Nephron (organoid): ENCODE measurements around the gene CIC.

Source experiments
- H3K27ac Mint-ChIP-seq, 3 experiments: 2 replicates each; pipeline ENCODE4 v1.8.0; 2020; ENCODE audit warnings: mixed read lengths in 3 of 3, mild to moderate bottlenecking in 2 of 3, moderate library complexity in 1 of 3
- H3K27me3 Mint-ChIP-seq: 2 replicates; pipeline ENCODE4 v1.8.0; 2021; ENCODE audit warnings: low read depth, mild to moderate bottlenecking, moderate library complexity, mixed read lengths
- H3K36me3 Mint-ChIP-seq: 2 replicates; pipeline ENCODE4 v1.8.0; 2020; ENCODE audit warnings: low read depth, mixed read lengths
- H3K4me1 Mint-ChIP-seq: 2 replicates; pipeline ENCODE4 v1.8.0; 2020; ENCODE audit warnings: mixed read lengths
- H3K4me3 Mint-ChIP-seq, 3 experiments: 2 replicates each; pipeline ENCODE4 v1.8.0; 2020; ENCODE audit warnings: mild to moderate bottlenecking in 3 of 3, mixed read lengths in 3 of 3, moderate library complexity in 2 of 3
- H3K9me3 Mint-ChIP-seq: 2 replicates; pipeline ENCODE4 v1.8.0; 2020; ENCODE audit warnings: mixed read lengths
- CTCF ChIP-seq, 3 experiments: fragments of 200-600 bp; sonication (generic); IDR thresholded peaks; one replicate each; pipeline ENCODE4 v1.5.0; 2021; ENCODE audit warnings: antibody characterized with exemption in 3 of 3; ENCODE audit not compliant: unreplicated experiment in 3 of 3

Gene CIC

GRCh38 chr19:42294471-42295137, 25.6 kb downstream of the CIC start:
- peak overlapping the region in 1 of 3 experiments; percentile 90 for H3K27ac Mint-ChIP-seq
- H3K27me3 Mint-ChIP-seq, result no peaks in the 10 kb centered on the region
- no peak for TF ChIP-seq CTCF (IDR thresholded peaks at IDR 0.05; ENCODE audit: unreplicated experiment in 3 of 3)
- peaks cover 13% of the 10 kb centered on the region for H3K4me1 Mint-ChIP-seq
- no peaks in the 10 kb centered on the region for H3K9me3 Mint-ChIP-seq
- H3K36me3 Mint-ChIP-seq, result peaks cover 32% of the 10 kb centered on the region
- H3K4me3 Mint-ChIP-seq, result no peak overlapping the region

GRCh38 chr19:42295342-42295741, 26.3 kb downstream of the CIC start:
- no peak for TF ChIP-seq CTCF (IDR thresholded peaks at IDR 0.05; ENCODE audit: unreplicated experiment in 3 of 3)
- no peaks in the 10 kb centered on the region for H3K9me3 Mint-ChIP-seq
- H3K27ac Mint-ChIP-seq, result peak overlapping the region in 1 of 3 experiments; percentile 53
- no peak overlapping the region for H3K4me3 Mint-ChIP-seq
- no peaks in the 10 kb centered on the region for H3K27me3 Mint-ChIP-seq
- H3K4me1 Mint-ChIP-seq, result peaks cover 13% of the 10 kb centered on the region
- peaks cover 39% of the 10 kb centered on the region for H3K36me3 Mint-ChIP-seq

- Mint-ChIP-seq H3K4me1 (peaks cover 13% of the 10 kb centered on the region), H3K27me3 (no peaks in the 10 kb centered on the region), H3K27ac (peak overlapping the region in 1 of 3 experiments; percentile 53), H3K4me3 (no peak overlapping the region), H3K36me3 (peaks cover 39% of the 10 kb centered on the region), H3K9me3 (no peaks in the 10 kb centered on the region)
- TF ChIP-seq CTCF (IDR thresholded peaks at IDR 0.05; ENCODE audit: unreplicated experiment in 3 of 3), result peak; percentile 86 to 96 (median 86)
Measured at GRCh38 chr19:42295831-42296525, 26.9 kb downstream of the CIC start.

GRCh38 chr19:42297039-42297438, 28.0 kb downstream of the CIC start:
- peak overlapping the region in 2 of 3 experiments; percentile 47 to 61 for H3K27ac Mint-ChIP-seq
- H3K4me3 Mint-ChIP-seq, result peak overlapping the region; percentile 6 to 47 (median 19)

GRCh38 chr19:42301646-42302203, 32.7 kb downstream of the CIC start, which contains the start of gene PRR19:
TSS of gene PRR19 (plus strand) at chr19:42302132. CDS start at chr19:42309585, 7,453 bp downstream.
- Mint-ChIP-seq H3K4me3 (peak within 1 kb of the TSS; percentile 86 to 96 (median 89)), H3K36me3 (peaks cover 11% of the 10 kb centered on the region), H3K9me3 (no peaks in the 10 kb centered on the region), H3K4me1 (peaks cover 14% of the 10 kb centered on the region), H3K27ac (peak within 1 kb of the TSS; percentile 96 to 99 (median 98)), H3K27me3 (no peaks in the 10 kb centered on the region)
- TF ChIP-seq CTCF (IDR thresholded peaks at IDR 0.05; ENCODE audit: unreplicated experiment in 3 of 3), result no peak

More at GRCh38 chr19:42297039-42297438, 28.0 kb downstream of the CIC start:
- Mint-ChIP-seq H3K27me3 (no peaks in the 10 kb centered on the region), H3K36me3 (peaks cover 30% of the 10 kb centered on the region), H3K9me3 (no peaks in the 10 kb centered on the region), H3K4me1 (peaks cover 5% of the 10 kb centered on the region)
- TF ChIP-seq CTCF (IDR thresholded peaks at IDR 0.05; ENCODE audit: unreplicated experiment in 3 of 3), result no peak
